Heart left ventricle (tissue), 16 donors: ENCODE measurements around the gene MTREX. TPM values are rescaled to one million over a fixed set of nuclear protein-coding genes. Genes with fewer than 3 reads are reported as not detected.

Experiments
- ATAC-seq, 4 donors: fragments of 200-7000 bp; cut with Tn5 transposase; one replicate each; pipeline ENCODE4 v1.9.1; 2020 to 2022; ENCODE audit warnings: moderate library complexity in 4 of 4, mild to moderate bottlenecking in 3 of 4, moderate number of reproducible peaks in 1 of 4
- DNase-seq, 5 donors: peaks; one replicate each; pipeline ENCODE4 v3.0.0-alpha.2; 2020
- H3K27ac ChIP-seq, 12 donors: fragments of 200-600 bp; sonication (generic) in 4 of 12; one replicate each; pipeline versions ENCODE4 v1.5.0 to v1.8.0; 2016 to 2022; ENCODE audit warnings: mild to moderate bottlenecking in 2 of 12
- H3K27me3 ChIP-seq, 9 donors: fragments of 200-600 bp; sonication (generic) in 2 of 9; one replicate each; pipeline versions ENCODE4 v1.5.1 to v1.8.0; 2016 to 2022; ENCODE audit warnings: mild to moderate bottlenecking in 3 of 9
- H3K36me3 ChIP-seq, 9 donors: fragments of 200-600 bp; sonication (generic) in 2 of 9; one replicate each; pipeline versions ENCODE4 v1.5.0 to v1.8.0; 2018 to 2022; ENCODE audit warnings: mild to moderate bottlenecking in 2 of 9
- H3K4me1 ChIP-seq, 12 donors: fragments of 200-600 bp; sonication (generic) in 4 of 12; one replicate each; pipeline versions ENCODE4 v1.5.0 to v1.8.0; 2016 to 2022; ENCODE audit warnings: mild to moderate bottlenecking in 3 of 12
- H3K4me3 ChIP-seq, 12 donors: fragments of 200-600 bp; sonication (generic) in 4 of 12; one replicate each; pipeline versions ENCODE4 v1.5.0 to v1.8.0; 2017 to 2022; ENCODE audit warnings: mild to moderate bottlenecking in 9 of 12, moderate library complexity in 4 of 12
- H3K9me3 ChIP-seq, 12 donors: fragments of 200-600 bp; sonication (generic) in 4 of 12; one replicate each; pipeline versions ENCODE4 v1.5.0 to v1.8.0; 2016 to 2022; ENCODE audit warnings: mild to moderate bottlenecking in 1 of 12
- CTCF ChIP-seq, 12 donors: fragments of 200-600 bp; sonication (generic) in 4 of 12; IDR thresholded peaks; one replicate each; pipeline versions ENCODE4 v1.5.0 to v1.8.0; 2018 to 2022; ENCODE audit warnings: antibody characterized with exemption in 12 of 12, mild to moderate bottlenecking in 5 of 12
- POLR2A ChIP-seq, 2 donors: fragments of 450-650 bp; IDR thresholded peaks; one replicate each; pipeline ENCODE4 v1.6.1; 2017; ENCODE audit warnings: antibody characterized with exemption in 2 of 2, mild to moderate bottlenecking in 2 of 2, moderate library complexity in 2 of 2
- WGBS, 4 donors: extraction: QIAGEN DNeasy Blood & Tissue Kit in 2 of 4; methylation state at CpG; one replicate each; pipeline versions ENCODE4 v1.1.5 to v1.1.7; 2013 to 2018; 5-methylcytosine and 5-hydroxymethylcytosine counted together
- intact Hi-C, 10 donors: fragments of 100-400 bp; cut with DNase I; formaldehyde crosslinking; loops; one replicate each; pipeline versions ENCODE4 v1.11.1 to v1.14.2; 2022
- polyA plus RNA-seq, 2 donors: library from polyadenylated mRNA; stranded (reverse); fragments of 200-250 nt; gene quantifications; one replicate each; pipeline ENCODE4 v1.2.3, GENCODE V29; 2013
- total RNA-seq, 9 donors: library from RNA; depleted of rRNA in 2 of 9; stranded (reverse); fragments of >200 nt in 2 of 9; fragmentation: NEBNext Ultra II Directional in 3 of 9; extraction: Animal tissue kit (Norgen Biotek cat#: 25700) in 3 of 9; gene quantifications; one replicate each; pipeline versions ENCODE4 v1.1.0 to v1.2.4, GENCODE V29; 2016 to 2023
- donor health status: ischemic (EF 13 %, LVEDD 7.1; RV severe dilation, severe dysfunction).
- donor health status: healthy with polysubstance abuse.
- donor health status: DM: no; HTN: yes; CAD: no.
- donor health status: DM: no; HTN: no; CAD: no.
- donor health status: ischemic (EF 25% LVEDD 6.9; RV normal size, moderate dysfunction).
- donor health status: ischemic (EF 25% LVEDD 5.7; RV mildly dilated, moderate dysfunction).
- donor health status: healthy.
- donor health status: DM: yes; HTN: yes; CAD: no.
- donor health status: ischemic (EF 35%, LVEDD 5.7; RV mildly dilated, moderate dysfunction).
- donor health status: nonischemic (EF 11% LVEDD 7.7; RV severe dilation, severe dysfunction).
- donor health status: DM: yes; HTN: yes; CAD: no.
- donor health status: PGD.
- donor health status: ischemic (EF 29% LVEDD 5.4; RV normal size, mild dysfunction).
- donor health status: nonischemic (EF 23%, LVEDD 6.1; RV moderate dilation, normal function).

The MTREX gene
- total and polyA plus RNA-seq, 11 donors, result 18.4 to 68.8 (median 57.3) TPM

- Histone ChIP-seq H3K27ac (peak overlapping the region in 1 of 12 donors; percentile 60), H3K36me3 (peaks cover 0 to 82% (median 54%) of the 10 kb centered on the region in 9 donors)
Measured at GRCh38 chr5:55418994-55419968, 111.5 kb downstream of the MTREX start.

GRCh38 chr5:55421074-55421529, 113.3 kb downstream of the MTREX start:
- TF ChIP-seq CTCF (IDR thresholded peaks at IDR 0.05) (no peak), POLR2A (IDR thresholded peaks at IDR 0.05) (no peak)
- Histone ChIP-seq H3K27me3 (no peaks in the 10 kb centered on the region), H3K27ac (peak overlapping the region in 3 of 12 donors; percentile 18 to 46 (median 21)), H3K4me3 (no peak overlapping the region), H3K9me3 (no peaks in the 10 kb centered on the region), H3K36me3 (peaks cover 0 to 85% (median 54%) of the 10 kb centered on the region in 9 donors), H3K4me1 (peaks cover 0 to 43% (median 15%) of the 10 kb centered on the region in 12 donors)
- DNase-seq (no peak), ATAC-seq (no peak)
- intact Hi-C loops, result loop anchor here in 2 of 10 donors (5.0 to 10.0 kb wide), 3 partner anchors 101 to 184 kb away; no protein-coding TSS in a partner anchor
- WGBS, 4 donors, result 83 to 92% (median 87%) methylated on average over 4 of the region's 4 CpGs

More at GRCh38 chr5:55418994-55419968, 111.5 kb downstream of the MTREX start:
- DNase-seq (no peak), ATAC-seq (peak in 2 of 4 donors; percentile 21 to 25)
- no peak overlapping the region for H3K4me3 ChIP-seq
- intact Hi-C loops, result loop anchor here in 3 of 10 donors (5.0 to 10.0 kb wide), 2 partner anchors 113 to 1226 kb away; partner anchors contain the start of gene PLPP1 (in 2 of the 3)
- H3K27me3 ChIP-seq, result no peaks in the 10 kb centered on the region
- peaks cover 0 to 43% (median 15%) of the 10 kb centered on the region in 12 donors for H3K4me1 ChIP-seq
- no peak for TF ChIP-seq POLR2A (IDR thresholded peaks at IDR 0.05)
- no peaks in the 10 kb centered on the region for H3K9me3 ChIP-seq

GRCh38 chr5:55426455-55426854, 118.7 kb downstream of the MTREX start:
- Histone ChIP-seq H3K4me3 (no peak overlapping the region), H3K4me1 (peaks cover 0 to 46% (median 32%) of the 10 kb centered on the region in 12 donors), H3K36me3 (peaks cover 0 to 74% (median 56%) of the 10 kb centered on the region in 9 donors), H3K27ac (peak overlapping the region in 8 of 12 donors; percentile 5 to 71 (median 18)), H3K9me3 (no peaks in the 10 kb centered on the region), H3K27me3 (no peaks in the 10 kb centered on the region)
- intact Hi-C loops, result loop anchor here in 2 of 10 donors (10.0 kb wide), 2 partner anchors 98 to 178 kb away; no protein-coding TSS in a partner anchor
- ATAC-seq, result no peak
- 94 to 98% (median 97%) methylated on average over 3 to 4 of the region's 4 CpGs for WGBS, 4 donors
- TF ChIP-seq CTCF (IDR thresholded peaks at IDR 0.05), result no peak
- no peak for TF ChIP-seq POLR2A (IDR thresholded peaks at IDR 0.05)
- no peak for DNase-seq

DNA sequence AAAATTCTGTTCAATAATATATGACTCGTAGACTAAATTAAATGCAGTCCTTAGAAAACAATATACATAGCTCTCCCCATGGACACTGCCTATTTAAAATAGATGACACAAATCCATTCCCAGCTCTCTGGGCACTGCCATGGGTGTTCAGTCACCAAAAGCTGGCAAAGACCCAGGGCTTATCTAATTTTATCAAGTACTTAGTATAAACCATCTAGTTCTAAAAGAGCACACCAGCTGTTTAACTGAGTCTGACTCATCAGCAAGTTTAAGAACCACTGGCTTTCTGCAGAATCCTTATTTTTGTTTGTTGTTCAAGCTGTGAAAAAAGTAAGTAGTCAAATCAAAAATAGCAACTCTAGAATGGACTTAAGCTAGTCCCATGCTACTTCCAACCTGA, 119.4 kb downstream of the MTREX start:
- Histone ChIP-seq H3K36me3 (peaks cover 0 to 69% (median 53%) of the 10 kb centered on the region in 9 donors), H3K27ac (peak overlapping the region in 9 of 12 donors; percentile 5 to 71 (median 28))

More for the DNA sequence above, 119.4 kb downstream of the MTREX start:
- Histone ChIP-seq H3K27me3 (no peaks in the 10 kb centered on the region), H3K9me3 (no peaks in the 10 kb centered on the region), H3K4me3 (no peak overlapping the region), H3K4me1 (peaks cover 0 to 40% (median 28%) of the 10 kb centered on the region in 12 donors)
- intact Hi-C loops, result loop anchor here in 2 of 10 donors (10.0 kb wide), 2 partner anchors 98 to 178 kb away; no protein-coding TSS in a partner anchor
- peak; percentile 78 to 86 (median 84) for ATAC-seq
- 45 to 65% (median 60%) methylated on average over 1 of the region's 1 CpG for WGBS, 4 donors
- peak in 4 of 5 donors; percentile 57 to 71 (median 58) for DNase-seq
- TF ChIP-seq POLR2A (IDR thresholded peaks at IDR 0.05) (no peak), CTCF (IDR thresholded peaks at IDR 0.05) (no peak)
